ENCODE results near the gene RNU6-1. TPM values are rescaled to one million over a fixed set of nuclear protein-coding genes. Genes with fewer than 3 reads are reported as not detected.

The RNU6-1 gene
- total RNA-seq, 1 donor from 2014 or later: not detected

DNA sequence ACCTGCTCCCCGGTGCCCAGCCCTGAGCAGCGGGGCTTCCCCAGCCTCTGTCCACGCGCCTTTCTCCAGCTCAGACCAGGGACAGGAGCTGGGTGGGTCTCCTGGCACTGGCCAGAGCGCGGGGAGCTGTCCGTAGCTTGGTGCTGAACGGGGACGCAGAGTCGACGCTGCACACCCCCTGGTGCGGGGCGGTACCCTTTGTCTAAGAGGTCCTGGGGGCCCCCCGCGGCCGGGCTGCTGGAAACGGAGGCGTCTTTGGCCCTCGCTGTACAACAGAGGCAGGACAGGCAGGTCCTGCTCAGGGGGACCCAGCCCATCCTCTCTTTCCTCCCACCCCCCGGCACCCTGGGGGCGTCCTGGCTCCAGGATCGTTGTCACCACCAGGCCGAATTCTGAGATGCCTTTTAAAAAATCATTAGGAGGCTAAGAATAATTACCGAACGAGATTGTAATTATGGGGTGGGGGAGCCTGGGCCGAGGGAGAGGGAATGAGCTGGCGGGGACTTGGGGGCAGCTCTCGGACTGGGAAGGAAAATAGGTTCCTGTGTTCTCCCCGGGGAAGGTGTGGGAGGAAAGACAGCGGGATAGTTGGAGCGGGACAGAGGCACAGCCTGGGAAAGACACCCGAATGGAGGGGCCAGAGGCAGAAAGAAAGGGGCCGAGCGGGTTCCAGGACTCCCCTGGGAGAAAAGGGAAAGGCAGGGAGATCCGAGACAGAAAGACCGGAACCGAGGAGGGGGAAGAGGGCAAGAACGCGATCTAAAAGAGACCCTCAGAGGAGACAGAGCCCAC is 18.7 kb downstream of the RNU6-1 start:
- ATAC-seq: peak; percentile 59

GRCh38 chr15:67820122-67820991 is 19.5 kb downstream of the RNU6-1 start:
- ATAC-seq: no peak

- no peak for ATAC-seq
Observed at GRCh38 chr15:67819636-67820035, 20.2 kb downstream of the RNU6-1 start.

GRCh38 chr15:67818464-67818863 is 21.4 kb downstream of the RNU6-1 start:
- ATAC-seq: no peak

GRCh38 chr15:67816668-67817067 is 23.2 kb downstream of the RNU6-1 start:
- ATAC-seq: no peak

- no peak for ATAC-seq
Observed at GRCh38 chr15:67815036-67815592, 24.7 kb downstream of the RNU6-1 start.

DNA sequence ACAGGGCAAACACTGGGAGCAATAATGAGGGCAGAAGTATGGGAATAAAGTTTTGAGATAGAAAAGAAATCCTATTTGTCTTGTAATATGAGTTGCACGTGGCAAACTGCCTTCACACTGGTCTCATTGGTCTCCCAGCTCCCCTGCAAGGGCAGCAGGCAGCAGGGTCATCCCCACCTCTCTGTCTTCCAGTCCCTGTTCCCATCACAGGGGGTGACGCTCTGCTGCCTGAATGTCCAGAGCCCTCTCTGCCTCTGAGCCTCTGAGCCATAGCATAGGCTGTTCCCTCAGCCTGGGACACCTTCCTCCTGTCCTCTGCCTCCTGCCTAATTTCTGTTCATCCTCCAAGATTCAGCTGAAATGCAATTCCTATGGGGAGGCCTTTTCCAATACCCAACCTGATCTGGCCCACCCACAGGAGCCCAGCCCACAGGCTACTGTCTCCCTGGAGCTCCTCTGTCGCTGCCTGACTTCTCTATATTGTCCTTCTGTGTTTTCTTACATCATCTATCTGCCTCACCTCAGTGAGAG is 26.7 kb downstream of the RNU6-1 start:
- ATAC-seq: no peak

GRCh38 chr15:67812241-67812644 is 27.6 kb downstream of the RNU6-1 start:
- ATAC-seq: no peak

GRCh38 chr15:67809866-67810265 is 30.0 kb downstream of the RNU6-1 start:
- no peak for ATAC-seq

DNA sequence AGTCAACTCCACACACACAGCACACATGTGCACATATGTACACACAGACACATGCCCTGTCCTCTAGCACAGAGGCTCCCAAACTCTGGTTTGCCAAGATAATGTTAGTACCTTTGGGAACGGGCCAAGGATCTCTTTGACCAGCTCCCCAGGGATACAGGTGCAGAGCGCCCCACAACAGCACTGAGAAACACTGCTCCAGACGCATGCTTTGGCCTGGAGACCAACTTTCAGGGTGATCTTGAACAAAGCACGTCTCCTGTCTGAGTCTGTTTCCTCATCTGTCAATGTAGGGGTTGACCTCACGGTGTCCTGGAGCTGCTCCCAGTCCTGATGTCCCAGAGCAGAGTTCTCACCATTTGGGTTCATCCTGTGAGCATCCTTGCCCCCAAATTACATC is 30.4 kb downstream of the RNU6-1 start:
- no peak for ATAC-seq

- no peak for ATAC-seq
Observed at GRCh38 chr15:67808821-67809220, 31.0 kb downstream of the RNU6-1 start.

GRCh38 chr15:67807836-67808235 is 32.0 kb downstream of the RNU6-1 start:
- no peak for ATAC-seq

GRCh38 chr15:67807141-67807540 is 32.7 kb downstream of the RNU6-1 start:
- no peak for ATAC-seq

- no peak for ATAC-seq
Observed at GRCh38 chr15:67806536-67806935, 33.3 kb downstream of the RNU6-1 start.

GRCh38 chr15:67805666-67806516 is 34.0 kb downstream of the RNU6-1 start:
- no peak for ATAC-seq

GRCh38 chr15:67805008-67805665 is 34.7 kb downstream of the RNU6-1 start:
- ATAC-seq: no peak

GRCh38 chr15:67803996-67804843 is 35.6 kb downstream of the RNU6-1 start:
- ATAC-seq: no peak

DNA sequence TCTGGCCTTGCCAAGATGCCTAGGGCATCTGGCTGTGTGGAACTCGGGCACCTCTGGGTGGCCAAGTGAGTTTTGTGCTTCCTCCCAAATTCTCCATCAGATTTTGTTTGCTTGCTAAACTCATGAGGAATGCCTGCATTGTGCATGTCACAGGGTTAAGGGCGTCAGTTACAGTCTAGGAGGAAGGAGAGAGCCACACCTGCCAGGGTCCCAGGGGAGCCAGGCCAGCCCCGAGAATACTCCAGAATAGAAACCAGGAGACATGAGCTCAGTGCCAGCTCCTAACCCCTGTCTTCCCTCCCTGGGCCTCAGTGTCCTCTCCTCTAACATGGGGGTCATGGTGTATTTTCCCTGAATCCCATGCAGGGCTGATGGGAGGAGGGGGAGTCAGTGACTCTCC is 36.5 kb downstream of the RNU6-1 start:
- ATAC-seq: no peak

DNA sequence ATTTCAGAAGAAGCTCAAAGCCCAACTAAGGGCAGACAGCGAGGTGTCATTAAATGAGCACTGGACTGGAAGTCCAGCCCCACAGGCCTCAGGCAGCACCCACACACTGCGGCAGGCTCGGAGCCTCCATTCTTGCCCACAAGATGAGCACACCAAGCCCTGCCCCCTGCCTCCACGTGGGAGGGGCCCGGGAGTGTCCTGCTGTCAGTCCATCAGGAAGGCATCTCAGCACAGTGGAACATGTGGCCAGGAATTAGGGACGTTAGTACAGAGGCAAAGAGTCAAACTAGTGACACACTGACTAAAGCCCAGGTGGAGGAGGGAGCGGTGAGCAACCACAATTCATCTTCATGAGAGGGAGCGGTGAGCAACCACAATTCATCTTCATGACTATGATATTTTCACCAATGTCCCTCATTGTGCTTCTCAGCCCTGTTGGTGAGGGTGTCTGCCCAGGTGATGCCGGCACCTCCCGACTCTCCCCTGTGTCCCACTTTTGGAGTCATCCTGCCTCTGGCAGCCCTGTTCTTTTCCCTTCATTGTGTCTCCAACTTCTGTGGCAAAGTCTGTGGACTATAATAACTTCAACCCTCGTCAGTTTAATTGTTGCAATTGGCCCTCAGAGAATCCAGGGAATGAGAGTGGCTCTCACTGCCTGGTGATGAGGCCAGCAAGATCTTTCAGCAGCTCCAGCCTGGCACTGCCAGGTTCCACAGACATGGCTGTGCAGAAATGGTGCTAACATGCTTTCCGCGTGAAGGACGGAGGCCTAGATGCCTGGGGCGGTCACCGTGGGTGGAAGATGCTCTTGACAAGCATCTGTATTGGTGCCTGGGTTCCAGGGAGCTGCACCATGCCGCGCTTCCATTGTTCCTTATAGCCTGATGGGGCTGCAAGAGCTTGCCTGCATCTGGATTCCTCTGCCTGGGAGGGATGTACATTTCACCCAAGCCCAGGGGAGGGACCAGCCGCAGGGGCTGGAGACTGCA is 37.6 kb downstream of the RNU6-1 start:
- no peak for ATAC-seq

Measured in esophagus mucosa (tissue), 1 donor.